ENCODE measurements around the gene C17orf114.

- no peak for TF ChIP-seq SIN3A (IDR thresholded peaks at IDR 0.05; ENCODE audit: borderline replicate concordance, insufficient read depth, low read depth, low read length)
- no peak for TF ChIP-seq CTCF (IDR thresholded peaks at IDR 0.05)
Measured at GRCh38 chr17:4771519-4772234, 30.5 kb downstream of the C17orf114 start, which contains the start of gene TM4SF5.

All from Panc1 (cell line).